Effector memory CD8-positive, alpha-beta T cell (primary cell): ENCODE data around the gene AGAP1.

ENCODE experiments used
- ATAC-seq: fragments of 150-1000 bp; cut with Tn5 transposase; replicated peaks from 2 replicates; pipeline ENCODE4 v1.10.0; 2021; ENCODE audit warnings: mild to moderate bottlenecking, moderate library complexity
- DNase-seq, 3 experiments: peaks; one replicate each; pipeline ENCODE4 v3.0.0; 2021
- H3K27ac Mint-ChIP-seq, 2 donors: one replicate each; pipeline ENCODE4 v1.8.0; 2022; ENCODE audit warnings: mild to moderate bottlenecking in 2 of 2, mixed read lengths in 2 of 2, moderate library complexity in 2 of 2
- H3K27me3 Mint-ChIP-seq, 2 donors: one replicate each; pipeline ENCODE4 v1.8.0; 2022; ENCODE audit warnings: mixed read lengths in 2 of 2
- H3K36me3 Mint-ChIP-seq: one replicate; pipeline ENCODE4 v1.8.0; 2022; ENCODE audit warnings: mild to moderate bottlenecking, moderate library complexity, mixed read lengths; ENCODE audit not compliant: insufficient read depth
- H3K4me1 Mint-ChIP-seq, 2 donors: one replicate each; pipeline ENCODE4 v1.8.0; 2022; ENCODE audit warnings: low read depth in 2 of 2, mixed read lengths in 2 of 2
- H3K4me3 Mint-ChIP-seq, 2 donors: one replicate each; pipeline ENCODE4 v1.8.0; 2022; ENCODE audit warnings: mild to moderate bottlenecking in 2 of 2, mixed read lengths in 2 of 2, moderate library complexity in 2 of 2
- H3K9me3 Mint-ChIP-seq, 2 donors: one replicate each; pipeline ENCODE4 v1.8.0; 2022; ENCODE audit warnings: mixed read lengths in 2 of 2

AGAP1 gene

DNA sequence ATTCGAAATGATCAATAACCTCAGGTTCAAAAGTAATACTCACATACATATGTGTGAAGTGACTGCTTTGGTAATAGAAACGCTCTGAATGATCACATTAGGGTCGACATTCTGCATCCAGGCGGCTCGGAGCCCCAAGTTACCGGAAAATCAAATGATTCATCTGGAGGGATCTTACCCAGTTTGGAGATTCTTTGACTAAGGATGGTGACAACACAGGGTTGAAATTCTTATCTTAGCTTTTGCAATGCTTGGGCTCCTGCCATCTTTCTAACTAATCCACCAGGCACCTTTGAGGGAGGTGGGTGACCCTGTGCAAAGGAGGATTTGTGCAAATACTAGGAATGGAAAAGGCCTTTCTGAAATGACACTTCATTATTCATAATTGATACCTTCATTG is 663.5 kb downstream of the AGAP1 start:
- H3K27me3 Mint-ChIP-seq = peaks cover 42 to 89% of the 10 kb centered on the region in 2 donors
- H3K36me3 Mint-ChIP-seq = no peaks in the 10 kb centered on the region
- DNase-seq (no peak), ATAC-seq (no peak)
- peaks cover 0 to 2% of the 10 kb centered on the region in 2 donors for H3K4me1 Mint-ChIP-seq
- peaks cover 0 to 6% of the 10 kb centered on the region in 2 donors for H3K9me3 Mint-ChIP-seq
- H3K4me3 Mint-ChIP-seq = no peak overlapping the region
- no peak overlapping the region for H3K27ac Mint-ChIP-seq

DNA sequence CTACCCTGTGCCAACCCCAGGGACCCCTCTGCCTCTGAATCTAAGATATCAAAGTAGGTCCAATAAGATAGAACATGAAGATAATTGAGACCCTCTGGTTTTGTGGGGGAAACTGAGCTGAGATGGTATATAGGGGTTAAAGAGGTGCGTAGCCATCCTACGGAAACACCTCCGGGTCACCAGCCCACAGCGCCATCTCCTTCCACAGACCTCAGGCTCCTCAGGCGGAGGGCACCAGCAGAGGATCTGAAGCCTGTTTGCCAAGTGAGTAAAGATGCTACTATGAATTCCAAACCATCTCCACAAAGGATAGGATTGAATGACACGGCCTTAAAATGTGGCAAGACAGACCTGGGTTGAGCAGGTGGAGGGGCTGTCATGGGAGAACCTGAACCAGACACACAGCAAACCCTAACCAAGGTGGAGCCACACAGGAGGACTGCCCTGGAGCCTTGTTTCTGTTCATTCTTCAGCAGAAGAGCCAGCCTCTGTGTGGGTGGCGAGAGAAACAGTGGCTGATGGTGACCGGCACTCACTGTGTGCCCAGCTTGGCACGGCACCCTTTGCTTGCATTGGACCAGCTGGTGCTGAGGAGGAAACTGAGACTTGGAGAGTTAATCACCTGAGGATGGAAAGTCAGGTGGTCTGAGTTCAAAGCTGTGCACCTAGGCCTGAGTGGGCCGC is 664.1 kb downstream of the AGAP1 start:
- ATAC-seq (no peak), DNase-seq (no peak)
- Mint-ChIP-seq H3K27me3 (peaks cover 47 to 91% of the 10 kb centered on the region in 2 donors), H3K4me3 (peak overlapping the region in 1 of 2 donors; percentile 48), H3K4me1 (peaks cover 0 to 2% of the 10 kb centered on the region in 2 donors), H3K27ac (no peak overlapping the region), H3K36me3 (no peaks in the 10 kb centered on the region), H3K9me3 (peaks cover 0 to 6% of the 10 kb centered on the region in 2 donors)

DNA sequence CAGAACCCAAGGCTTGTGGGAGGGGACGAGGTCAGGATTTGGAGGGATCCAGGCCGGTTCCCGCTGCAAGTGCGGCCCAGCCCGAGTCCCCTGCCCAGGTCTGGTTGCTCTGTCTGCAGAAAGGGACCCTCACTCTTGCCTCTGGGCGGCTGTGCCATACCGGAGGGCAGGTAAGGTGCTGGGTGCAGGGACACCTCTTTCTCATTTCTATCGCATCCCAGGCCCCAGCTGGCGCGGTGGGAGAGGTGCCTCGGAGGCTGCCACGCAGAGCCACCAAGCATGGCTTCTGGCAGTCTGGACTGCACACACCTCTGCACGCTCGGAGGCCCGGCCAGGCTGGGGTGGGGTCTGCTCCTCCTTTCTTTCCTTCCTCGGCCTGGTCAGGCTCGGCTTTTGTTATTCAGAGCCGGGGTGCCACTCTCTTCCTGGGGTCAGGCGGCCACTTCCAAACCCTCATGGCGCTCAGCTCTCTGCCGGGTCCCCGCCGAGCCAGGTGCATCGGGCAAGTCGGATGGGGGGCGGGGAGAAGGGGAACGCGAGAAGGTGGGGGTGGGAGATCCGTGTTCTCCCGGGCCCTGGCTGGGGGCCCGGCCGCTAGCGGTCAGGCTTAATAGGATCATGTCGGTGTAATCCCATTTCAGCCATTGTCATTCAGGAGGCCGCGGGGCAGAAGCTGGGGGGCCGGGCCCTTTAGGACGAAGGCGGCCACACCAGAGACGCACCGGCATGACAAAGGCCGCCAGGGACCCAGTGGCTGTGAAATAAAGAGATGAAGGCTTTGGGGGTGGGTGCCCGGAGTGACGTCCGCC is 665.3 kb downstream of the AGAP1 start:
- Mint-ChIP-seq H3K4me3 (no peak overlapping the region), H3K36me3 (no peaks in the 10 kb centered on the region), H3K27me3 (peaks cover 45 to 87% of the 10 kb centered on the region in 2 donors), H3K4me1 (peaks cover 0 to 2% of the 10 kb centered on the region in 2 donors), H3K9me3 (peaks cover 0 to 4% of the 10 kb centered on the region in 2 donors), H3K27ac (no peak overlapping the region)
- DNase-seq = no peak
- ATAC-seq = no peak

DNA sequence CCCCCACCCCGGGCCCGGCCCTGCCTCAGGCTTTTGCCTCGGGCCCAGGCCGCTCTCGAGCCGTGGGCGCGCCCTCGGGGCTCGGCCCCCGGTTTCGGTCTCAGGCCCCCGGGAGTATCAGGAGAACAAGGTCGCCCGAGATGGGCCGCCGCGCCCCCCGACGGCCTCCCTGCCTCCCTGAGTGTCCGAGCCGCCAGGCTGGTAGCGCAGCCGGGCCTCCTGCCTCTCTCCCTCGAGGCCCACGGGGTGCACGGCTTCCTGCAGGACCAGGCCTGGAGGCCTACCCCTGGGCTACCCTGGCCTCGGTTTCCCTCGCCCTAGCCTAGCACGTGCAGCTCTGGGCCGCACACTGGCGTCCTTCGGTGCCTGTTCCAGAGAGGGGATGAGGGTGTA is 665.9 kb downstream of the AGAP1 start:
- ATAC-seq (no peak), DNase-seq (no peak)
- Mint-ChIP-seq H3K4me1 (peaks cover 0 to 2% of the 10 kb centered on the region in 2 donors), H3K9me3 (no peaks in the 10 kb centered on the region), H3K4me3 (no peak overlapping the region), H3K36me3 (peaks cover 1% of the 10 kb centered on the region), H3K27ac (no peak overlapping the region), H3K27me3 (peaks cover 40 to 86% of the 10 kb centered on the region in 2 donors)

DNA sequence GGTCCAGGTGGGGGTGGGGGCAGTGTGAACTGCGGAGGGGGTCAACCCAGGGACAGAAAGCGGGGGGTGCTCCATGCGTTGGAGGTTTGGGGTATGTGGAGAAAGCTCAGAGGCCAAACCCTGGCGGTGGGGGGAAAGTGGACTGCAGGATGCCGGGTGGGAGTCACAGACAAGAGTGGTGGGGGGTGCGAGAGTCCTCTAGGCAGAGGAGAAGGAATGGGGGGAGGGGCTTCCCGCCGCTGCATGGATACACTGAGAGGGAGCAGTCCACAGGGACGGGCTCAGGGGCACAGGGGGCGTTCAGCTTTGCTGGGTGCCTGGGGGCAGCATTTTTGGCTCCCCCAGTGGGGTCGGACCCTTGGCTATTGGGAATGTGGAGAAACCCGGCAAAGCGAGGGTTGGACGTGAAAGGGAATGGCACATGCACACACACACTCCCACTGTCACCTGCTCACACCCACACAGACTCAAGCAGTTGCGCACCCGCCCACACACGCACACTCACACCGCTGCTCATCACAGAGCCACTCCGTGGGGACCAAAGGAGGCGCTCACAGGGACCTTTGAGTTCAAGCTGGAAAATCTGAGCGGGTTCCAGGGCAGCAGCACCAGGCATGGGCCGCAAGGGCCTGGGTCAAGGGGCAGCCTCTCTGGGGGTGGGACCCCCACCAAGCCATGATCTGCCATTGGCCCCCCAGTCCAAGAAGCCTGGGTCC is 666.7 kb downstream of the AGAP1 start:
- Mint-ChIP-seq H3K4me3 (no peak overlapping the region), H3K27me3 (peaks cover 45 to 86% of the 10 kb centered on the region in 2 donors), H3K27ac (no peak overlapping the region), H3K4me1 (peaks cover 0 to 6% of the 10 kb centered on the region in 2 donors), H3K9me3 (no peaks in the 10 kb centered on the region), H3K36me3 (peaks cover 6% of the 10 kb centered on the region)
- ATAC-seq (no peak), DNase-seq (no peak)

DNA sequence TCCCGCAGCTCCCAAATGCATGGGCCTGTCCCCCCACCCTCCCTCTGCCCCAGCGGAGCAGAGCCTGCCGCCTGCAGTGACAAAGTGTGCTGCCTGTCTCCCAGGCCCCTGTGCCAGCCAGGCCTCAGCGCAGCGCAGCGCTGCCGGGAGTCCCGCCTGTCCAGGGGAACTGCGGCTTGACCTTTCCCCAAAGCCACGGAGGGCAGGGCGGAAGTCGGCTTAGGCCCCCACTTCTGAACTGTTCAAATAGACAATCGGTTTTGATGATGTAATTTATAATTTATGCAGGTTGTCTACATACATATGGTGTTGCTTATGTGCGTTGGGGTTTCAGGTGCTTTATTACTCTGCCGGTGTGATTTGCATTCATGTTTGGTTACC is 667.2 kb downstream of the AGAP1 start:
- DNase-seq (no peak), ATAC-seq (no peak)
- Mint-ChIP-seq H3K9me3 (no peaks in the 10 kb centered on the region), H3K27ac (no peak overlapping the region), H3K27me3 (peaks cover 51 to 86% of the 10 kb centered on the region in 2 donors), H3K4me1 (peaks cover 0 to 10% of the 10 kb centered on the region in 2 donors), H3K36me3 (peaks cover 6% of the 10 kb centered on the region), H3K4me3 (no peak overlapping the region)

DNA sequence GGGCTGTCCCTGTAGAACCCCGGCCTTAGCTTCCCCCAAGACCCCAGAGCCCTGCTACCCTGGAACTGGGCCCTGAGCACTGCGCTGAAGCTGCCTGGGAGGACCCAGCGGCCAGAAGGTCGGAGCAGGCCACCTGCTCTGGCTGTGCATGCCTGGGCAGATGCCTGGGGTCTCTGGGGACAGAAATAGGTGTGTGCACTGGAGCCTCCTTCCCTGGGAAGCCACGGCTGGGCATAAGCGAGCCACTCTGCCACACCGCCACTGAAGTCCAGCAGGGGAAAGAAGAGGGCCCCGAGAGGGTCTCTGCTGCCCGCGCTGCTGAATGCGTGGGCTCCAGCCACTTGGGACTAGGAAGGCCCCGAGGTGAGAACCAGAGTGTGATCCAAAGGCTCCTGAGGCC is 667.7 kb downstream of the AGAP1 start:
- Mint-ChIP-seq H3K9me3 (no peaks in the 10 kb centered on the region), H3K27me3 (peaks cover 53 to 86% of the 10 kb centered on the region in 2 donors)
- ATAC-seq = no peak

DNA sequence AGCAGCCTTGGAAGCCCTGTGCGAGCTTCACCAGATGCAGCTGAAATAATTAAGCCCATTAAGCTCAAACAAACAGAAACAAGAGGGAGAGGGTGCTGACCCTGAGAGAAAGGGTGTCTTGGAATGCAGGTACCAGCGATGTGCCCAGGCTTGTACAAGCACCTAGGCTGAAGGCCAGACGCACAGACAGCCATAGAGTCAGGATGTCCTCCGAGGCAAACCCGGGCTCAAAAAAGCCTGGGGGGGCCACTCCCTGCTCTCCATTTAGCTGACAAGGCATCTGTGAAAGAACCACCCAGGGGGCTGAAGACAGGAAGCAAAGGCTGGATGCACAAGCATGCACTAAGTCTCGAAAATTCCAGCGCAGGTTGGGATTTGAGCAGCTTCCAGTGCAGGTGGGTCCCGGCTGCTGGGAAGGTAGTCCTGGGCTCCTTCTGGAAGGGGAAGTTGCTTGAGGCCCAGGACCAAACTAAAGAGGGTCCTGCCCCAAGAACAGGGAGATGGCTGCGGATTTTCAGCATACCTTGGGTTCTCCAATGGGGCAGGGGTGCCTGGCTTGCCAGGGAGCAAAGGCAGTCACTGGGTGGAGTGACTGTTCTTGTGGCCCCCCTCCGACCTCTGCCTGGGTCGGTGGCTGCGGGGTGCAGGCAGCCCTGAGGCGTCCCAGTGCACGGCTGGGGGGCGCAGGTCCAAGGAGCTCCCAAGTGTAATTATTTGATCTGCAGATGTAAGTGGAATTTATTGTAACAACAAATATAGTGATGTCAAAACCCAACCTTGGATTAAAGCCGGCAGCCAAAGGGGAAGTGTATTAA is 668.4 kb downstream of the AGAP1 start:
- peaks cover 4 to 17% of the 10 kb centered on the region in 2 donors for H3K4me1 Mint-ChIP-seq
- ATAC-seq (no peak), DNase-seq (no peak)
- H3K27me3 Mint-ChIP-seq = peaks cover 53 to 85% of the 10 kb centered on the region in 2 donors
- H3K9me3 Mint-ChIP-seq = no peaks in the 10 kb centered on the region
- no peak overlapping the region for H3K4me3 Mint-ChIP-seq
- H3K27ac Mint-ChIP-seq = no peak overlapping the region
- peaks cover 6% of the 10 kb centered on the region for H3K36me3 Mint-ChIP-seq

More for the DNA sequence above, 667.7 kb downstream of the AGAP1 start:
- Mint-ChIP-seq H3K4me3 (no peak overlapping the region), H3K27ac (no peak overlapping the region), H3K36me3 (peaks cover 6% of the 10 kb centered on the region), H3K4me1 (peaks cover 4 to 15% of the 10 kb centered on the region in 2 donors)
- no peak for DNase-seq

DNA sequence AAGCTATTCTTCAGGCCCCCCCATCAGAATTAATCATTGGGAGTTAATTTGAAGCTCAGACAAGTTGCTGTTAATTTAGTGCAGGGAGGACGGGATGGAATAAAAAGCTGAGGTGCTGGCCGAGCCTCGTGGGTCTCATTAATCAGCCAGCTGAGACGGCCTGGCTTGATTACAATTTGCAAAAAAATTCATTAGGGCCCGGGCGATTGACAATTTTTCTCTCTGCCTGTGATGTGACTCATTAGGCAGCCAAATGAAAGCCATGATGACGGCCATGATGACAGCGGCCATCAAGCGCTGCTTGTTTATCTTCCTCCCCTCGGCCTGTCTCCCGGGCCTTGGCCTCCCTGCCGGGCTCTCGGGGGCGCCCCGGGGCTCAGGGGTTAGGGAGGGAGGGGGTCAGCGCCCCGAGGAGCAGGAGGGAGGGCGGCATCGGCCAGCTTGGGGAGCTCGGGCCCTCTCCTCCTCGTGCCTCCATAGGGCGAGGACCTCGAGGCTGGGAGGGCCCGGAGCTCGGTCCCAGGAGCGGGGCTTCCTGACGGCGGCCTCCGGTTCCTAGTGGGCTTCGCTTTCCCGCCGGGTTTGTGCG is 669.1 kb downstream of the AGAP1 start:
- peaks cover 6% of the 10 kb centered on the region for H3K36me3 Mint-ChIP-seq
- DNase-seq = no peak
- H3K4me1 Mint-ChIP-seq = peaks cover 4 to 17% of the 10 kb centered on the region in 2 donors
- H3K27me3 Mint-ChIP-seq = peaks cover 47 to 78% of the 10 kb centered on the region in 2 donors
- ATAC-seq = no peak
- no peaks in the 10 kb centered on the region for H3K9me3 Mint-ChIP-seq
- no peak overlapping the region for H3K4me3 Mint-ChIP-seq
- H3K27ac Mint-ChIP-seq = no peak overlapping the region

DNA sequence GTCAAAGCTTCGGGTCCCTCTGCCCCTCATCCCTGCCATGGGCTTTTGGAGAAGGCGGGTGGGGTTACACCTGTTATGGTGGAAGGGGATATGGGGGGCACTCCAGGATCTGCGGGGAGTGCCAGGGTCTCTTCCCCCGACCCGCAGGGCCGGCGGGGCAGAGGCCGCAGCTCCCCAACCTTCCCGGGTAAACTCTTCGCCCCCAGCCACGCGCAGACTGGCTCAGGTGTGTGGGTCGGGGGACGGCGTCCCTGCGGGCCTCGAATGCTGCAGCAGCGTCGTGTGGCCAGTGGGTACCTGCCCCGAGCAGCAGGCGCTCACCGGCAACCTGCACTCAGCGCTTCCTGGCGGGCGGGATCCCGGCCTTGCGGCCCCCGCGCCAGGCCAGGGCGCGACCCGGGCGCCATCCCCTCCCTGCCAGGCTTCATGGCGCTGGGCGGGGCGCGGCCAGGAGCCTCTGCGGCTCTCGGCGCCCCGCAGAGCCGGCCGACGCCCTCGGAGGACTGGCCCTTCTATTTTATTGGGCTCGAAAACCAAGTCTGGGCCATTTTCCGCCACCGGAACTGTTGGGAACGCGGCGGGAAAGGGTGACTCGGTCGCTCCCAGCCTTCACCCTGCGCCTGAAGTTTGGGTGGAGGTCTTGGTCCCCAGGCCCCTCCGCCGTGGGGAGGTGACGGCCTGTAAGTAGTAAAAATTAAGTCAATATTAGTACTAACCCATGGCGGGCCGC is 669.8 kb downstream of the AGAP1 start:
- H3K9me3 Mint-ChIP-seq = no peaks in the 10 kb centered on the region
- H3K4me1 Mint-ChIP-seq = peaks cover 4 to 17% of the 10 kb centered on the region in 2 donors
- ATAC-seq (no peak), DNase-seq (no peak)
- no peak overlapping the region for H3K4me3 Mint-ChIP-seq
- H3K36me3 Mint-ChIP-seq = peaks cover 6% of the 10 kb centered on the region
- no peak overlapping the region for H3K27ac Mint-ChIP-seq
- peaks cover 40 to 71% of the 10 kb centered on the region in 2 donors for H3K27me3 Mint-ChIP-seq

DNA sequence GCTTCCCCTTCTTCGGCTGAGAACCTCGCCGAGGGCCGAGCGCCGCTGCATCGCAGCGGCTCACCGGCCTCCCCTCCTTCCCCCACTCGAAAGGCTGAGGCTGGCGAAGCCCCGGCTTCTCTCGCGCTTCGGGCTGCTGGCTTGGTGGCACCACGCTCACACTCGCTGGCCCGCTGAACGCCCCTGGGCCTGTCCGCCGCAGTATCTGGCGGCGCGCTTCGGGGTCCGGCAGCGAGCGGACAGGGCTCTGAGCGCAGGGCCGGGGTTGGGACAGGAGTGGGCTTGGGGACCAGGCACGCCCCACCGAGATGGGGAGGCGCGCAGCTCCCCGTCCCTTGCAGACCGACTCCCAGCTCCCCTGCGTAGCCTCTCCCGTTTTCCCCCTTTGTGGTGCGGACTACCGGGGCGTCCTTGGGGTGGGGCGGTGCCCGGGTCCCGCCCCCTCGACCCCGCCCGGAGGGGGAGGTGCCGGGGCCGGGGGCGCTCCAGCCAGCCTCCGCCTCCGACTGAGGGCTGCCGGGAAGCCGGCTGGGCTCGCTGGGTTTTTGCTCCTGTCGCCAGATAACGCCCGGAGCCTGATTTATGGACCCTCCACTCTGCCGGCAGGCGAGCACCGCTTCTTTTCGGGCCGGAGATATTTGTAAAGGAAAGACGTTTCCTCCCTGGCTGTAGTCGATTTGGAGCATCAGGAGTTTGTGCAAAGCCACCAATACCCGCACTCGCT is 670.5 kb downstream of the AGAP1 start:
- Mint-ChIP-seq H3K27ac (no peak overlapping the region), H3K4me1 (peaks cover 4 to 14% of the 10 kb centered on the region in 2 donors), H3K36me3 (peaks cover 6% of the 10 kb centered on the region), H3K4me3 (peak overlapping the region in 1 of 2 donors; percentile 45), H3K9me3 (no peaks in the 10 kb centered on the region), H3K27me3 (peaks cover 39 to 69% of the 10 kb centered on the region in 2 donors)
- no peak for ATAC-seq
- no peak for DNase-seq
